ENCODE results near the gene DCDC1.

DCDC1 gene

GRCh38 chr11:31375879-31376278 lies 6.3 kb upstream of the DCDC1 start:
- H3K27ac ChIP-seq: no peak overlapping the region
- TF ChIP-seq, protein P1, sequence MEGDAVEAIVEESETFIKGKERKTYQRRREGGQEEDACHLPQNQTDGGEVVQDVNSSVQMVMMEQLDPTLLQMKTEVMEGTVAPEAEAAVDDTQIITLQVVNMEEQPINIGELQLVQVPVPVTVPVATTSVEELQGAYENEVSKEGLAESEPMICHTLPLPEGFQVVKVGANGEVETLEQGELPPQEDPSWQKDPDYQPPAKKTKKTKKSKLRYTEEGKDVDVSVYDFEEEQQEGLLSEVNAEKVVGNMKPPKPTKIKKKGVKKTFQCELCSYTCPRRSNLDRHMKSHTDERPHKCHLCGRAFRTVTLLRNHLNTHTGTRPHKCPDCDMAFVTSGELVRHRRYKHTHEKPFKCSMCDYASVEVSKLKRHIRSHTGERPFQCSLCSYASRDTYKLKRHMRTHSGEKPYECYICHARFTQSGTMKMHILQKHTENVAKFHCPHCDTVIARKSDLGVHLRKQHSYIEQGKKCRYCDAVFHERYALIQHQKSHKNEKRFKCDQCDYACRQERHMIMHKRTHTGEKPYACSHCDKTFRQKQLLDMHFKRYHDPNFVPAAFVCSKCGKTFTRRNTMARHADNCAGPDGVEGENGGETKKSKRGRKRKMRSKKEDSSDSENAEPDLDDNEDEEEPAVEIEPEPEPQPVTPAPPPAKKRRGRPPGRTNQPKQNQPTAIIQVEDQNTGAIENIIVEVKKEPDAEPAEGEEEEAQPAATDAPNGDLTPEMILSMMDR (IDR thresholded peaks at IDR 0.05): no peak
- no peak for DNase-seq (ENCODE audit: low spot score)
- H3K4me3 ChIP-seq: no peak overlapping the region

GRCh38 chr11:31366795-31367194 lies 2.7 kb downstream of the DCDC1 start:
- DNase-seq (ENCODE audit: low spot score): no peak
- Histone ChIP-seq H3K27ac (no peak overlapping the region), H3K4me3 (no peak overlapping the region)
- TF ChIP-seq, protein P1 (IDR thresholded peaks at IDR 0.05): no peak

DNA sequence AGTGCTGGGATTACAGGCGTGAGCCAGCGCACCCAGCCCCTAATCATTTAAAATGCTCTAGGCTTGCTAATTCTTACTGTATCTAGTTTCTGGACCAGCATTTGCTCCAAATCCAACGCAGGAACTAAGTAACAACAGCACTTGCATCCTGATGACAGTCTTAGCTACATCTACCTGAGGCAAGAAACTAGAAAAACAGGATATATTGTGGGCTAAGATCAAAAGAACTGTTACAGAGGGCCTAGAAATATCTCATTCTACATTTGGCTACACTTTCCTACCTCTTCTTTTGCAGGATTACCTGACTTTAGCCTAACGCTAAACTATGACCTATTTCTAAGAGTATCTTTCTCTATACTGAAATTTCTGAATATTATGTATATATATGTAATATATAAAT lies 7.8 kb downstream of the DCDC1 start:
- TF ChIP-seq, protein P1 (IDR thresholded peaks at IDR 0.05): no peak
- Histone ChIP-seq H3K4me3 (no peak overlapping the region), H3K27ac (no peak overlapping the region)
- DNase-seq (ENCODE audit: low spot score): no peak

- no peak for DNase-seq (ENCODE audit: low spot score)
- Histone ChIP-seq H3K27ac (no peak overlapping the region), H3K4me3 (no peak overlapping the region)
- TF ChIP-seq, protein P1 (IDR thresholded peaks at IDR 0.05): no peak
Measured at GRCh38 chr11:31355817-31356216, 13.7 kb downstream of the DCDC1 start.

GRCh38 chr11:31355131-31355530 lies 14.4 kb downstream of the DCDC1 start:
- no peak for DNase-seq (ENCODE audit: low spot score)
- TF ChIP-seq, protein P1 (IDR thresholded peaks at IDR 0.05): no peak
- Histone ChIP-seq H3K4me3 (no peak overlapping the region), H3K27ac (no peak overlapping the region)

GRCh38 chr11:31351168-31351567 lies 18.4 kb downstream of the DCDC1 start:
- DNase-seq (ENCODE audit: low spot score): no peak
- Histone ChIP-seq H3K4me3 (no peak overlapping the region), H3K27ac (no peak overlapping the region)
- TF ChIP-seq, protein P1 (IDR thresholded peaks at IDR 0.05): no peak

DNA sequence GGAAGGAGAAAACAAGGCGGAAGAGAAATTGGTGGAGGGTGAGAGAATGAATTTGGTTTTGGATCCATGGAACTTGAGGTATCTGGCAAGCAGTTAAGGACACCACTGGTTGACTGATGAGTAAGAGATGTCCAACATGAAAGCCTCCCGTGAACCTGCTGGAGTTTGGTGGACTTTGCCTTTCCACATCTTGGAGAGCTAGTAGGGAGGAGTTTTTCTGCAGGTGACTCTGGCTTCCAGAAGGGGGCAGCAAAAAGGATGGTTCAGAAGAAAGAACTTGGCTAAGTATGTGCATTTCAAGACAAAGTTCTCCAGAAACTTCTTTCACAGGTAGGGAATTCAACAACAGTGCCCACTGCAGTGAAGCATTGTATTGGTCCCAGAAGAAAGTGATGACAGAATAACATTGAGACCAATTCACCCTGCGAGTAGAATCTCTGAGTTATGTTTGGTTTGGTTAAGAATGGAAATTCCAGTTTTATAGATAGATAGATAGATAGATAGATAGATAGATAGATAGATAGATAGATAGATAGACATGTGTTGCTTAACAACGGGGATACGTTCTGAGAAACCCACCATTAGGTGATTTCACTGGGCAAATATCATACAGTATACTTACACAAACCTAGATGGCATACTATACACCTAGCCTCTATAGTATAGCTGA lies 28.5 kb downstream of the DCDC1 start:
- no peak overlapping the region for H3K4me3 ChIP-seq
- TF ChIP-seq, protein P1 (IDR thresholded peaks at IDR 0.05): no peak
- no peak for DNase-seq (ENCODE audit: low spot score)
- no peak overlapping the region for H3K27ac ChIP-seq

Data from coronary artery (tissue), 2 donors.